GM12865 (cell line): ENCODE measurements around the gene ADGRE1.

Experiments
- DNase-seq: peaks from one replicate; pipeline ENCODE4 v3.0.0; 2010; ENCODE audit warnings: low read depth
- H3K4me3 ChIP-seq: 2 replicates; pipeline ENCODE4 v1.5.1; 2011; ENCODE audit warnings: mild to moderate bottlenecking, low read depth, low read length, control low read depth
- CTCF ChIP-seq: IDR thresholded peaks from 2 replicates; pipeline ENCODE4 v1.5.1; 2011; ENCODE audit warnings: low read length, control low read depth, low read depth, inconsistent platforms; ENCODE audit not compliant: insufficient read depth; ENCODE audit errors: missing control alignments

ADGRE1 gene

GRCh38 chr19:6894313-6894712, 6.9 kb downstream of the ADGRE1 start:
- no peak overlapping the region for H3K4me3 ChIP-seq
- no peak for TF ChIP-seq CTCF
- DNase-seq = no peak

- no peak for TF ChIP-seq CTCF
- H3K4me3 ChIP-seq = no peak overlapping the region
- DNase-seq = no peak
Observed at GRCh38 chr19:6903446-6903845, 16.1 kb downstream of the ADGRE1 start.

- H3K4me3 ChIP-seq = no peak overlapping the region
- TF ChIP-seq CTCF = no peak
- DNase-seq = no peak
Observed at GRCh38 chr19:6906559-6907060, 19.2 kb downstream of the ADGRE1 start.

- no peak overlapping the region for H3K4me3 ChIP-seq
- no peak for TF ChIP-seq CTCF
- DNase-seq = no peak
Observed at GRCh38 chr19:6911523-6911922, 24.1 kb downstream of the ADGRE1 start.

GRCh38 chr19:6914321-6914720, 26.9 kb downstream of the ADGRE1 start:
- DNase-seq = no peak
- TF ChIP-seq CTCF = no peak
- no peak overlapping the region for H3K4me3 ChIP-seq

- TF ChIP-seq CTCF = no peak
- DNase-seq = no peak
- no peak overlapping the region for H3K4me3 ChIP-seq
Observed at GRCh38 chr19:6916952-6917351, 29.6 kb downstream of the ADGRE1 start.

- TF ChIP-seq CTCF = no peak
- H3K4me3 ChIP-seq = no peak overlapping the region
- no peak for DNase-seq
Observed at GRCh38 chr19:6925386-6925785, 38.0 kb downstream of the ADGRE1 start.
